GM23338 (cell line): ENCODE results near the gene RIOK2.

Experiments used
- EZH2 ChIP-seq: fragments of 200-600 bp; sonication (generic); IDR thresholded peaks from one replicate; pipeline ENCODE4 v1.8.0; 2017; ENCODE audit warnings: antibody characterized with exemption, mild to moderate bottlenecking, low read depth; ENCODE audit not compliant: unreplicated experiment
- TF ChIP-seq, protein P1 (sequence below): IDR thresholded peaks from one replicate; pipeline ENCODE4 v1.6.1; 2018; ENCODE audit warnings: antibody characterized with exemption; ENCODE audit not compliant: unreplicated experiment
- TF ChIP-seq, protein P2 (sequence below), 2 experiments: fragments of 200-600 bp in 1 of 2; sonication (generic) in 1 of 2; conservative IDR thresholded peaks; 2 replicates each; pipeline versions ENCODE4 v1.5.1 to v1.6.1; 2016 to 2017; ENCODE audit warnings: antibody characterized with exemption in 2 of 2, low read depth in 2 of 2, mild to moderate bottlenecking in 2 of 2, moderate library complexity in 1 of 2

DNA sequence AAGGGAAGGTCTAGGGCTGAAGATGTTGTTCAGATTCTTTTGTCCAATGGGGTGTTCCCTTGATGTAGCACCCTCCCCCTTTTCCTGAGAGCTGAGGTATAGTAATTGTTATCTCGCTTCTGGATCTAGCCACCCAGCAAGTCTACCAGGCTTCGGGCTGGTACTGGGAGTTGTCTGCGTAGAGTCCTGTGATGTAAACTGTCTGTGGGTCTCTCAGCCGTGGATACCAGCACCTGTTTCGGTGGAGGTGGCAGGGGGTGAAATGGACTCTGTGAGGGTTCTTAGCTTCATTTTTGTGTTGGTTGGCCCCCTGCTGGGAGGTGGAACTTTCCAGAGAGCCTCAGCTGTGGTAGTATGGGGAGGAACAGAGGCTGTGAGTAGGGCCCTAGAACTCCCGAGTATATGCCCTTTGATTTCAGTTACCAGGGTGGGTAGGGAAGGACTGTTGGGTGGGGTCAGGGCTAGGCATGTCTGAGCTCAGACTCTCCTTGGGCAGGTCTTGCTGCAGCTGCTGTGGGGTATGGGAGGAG lies 25.2 kb upstream of the RIOK2 start:
- TF ChIP-seq, protein P1, sequence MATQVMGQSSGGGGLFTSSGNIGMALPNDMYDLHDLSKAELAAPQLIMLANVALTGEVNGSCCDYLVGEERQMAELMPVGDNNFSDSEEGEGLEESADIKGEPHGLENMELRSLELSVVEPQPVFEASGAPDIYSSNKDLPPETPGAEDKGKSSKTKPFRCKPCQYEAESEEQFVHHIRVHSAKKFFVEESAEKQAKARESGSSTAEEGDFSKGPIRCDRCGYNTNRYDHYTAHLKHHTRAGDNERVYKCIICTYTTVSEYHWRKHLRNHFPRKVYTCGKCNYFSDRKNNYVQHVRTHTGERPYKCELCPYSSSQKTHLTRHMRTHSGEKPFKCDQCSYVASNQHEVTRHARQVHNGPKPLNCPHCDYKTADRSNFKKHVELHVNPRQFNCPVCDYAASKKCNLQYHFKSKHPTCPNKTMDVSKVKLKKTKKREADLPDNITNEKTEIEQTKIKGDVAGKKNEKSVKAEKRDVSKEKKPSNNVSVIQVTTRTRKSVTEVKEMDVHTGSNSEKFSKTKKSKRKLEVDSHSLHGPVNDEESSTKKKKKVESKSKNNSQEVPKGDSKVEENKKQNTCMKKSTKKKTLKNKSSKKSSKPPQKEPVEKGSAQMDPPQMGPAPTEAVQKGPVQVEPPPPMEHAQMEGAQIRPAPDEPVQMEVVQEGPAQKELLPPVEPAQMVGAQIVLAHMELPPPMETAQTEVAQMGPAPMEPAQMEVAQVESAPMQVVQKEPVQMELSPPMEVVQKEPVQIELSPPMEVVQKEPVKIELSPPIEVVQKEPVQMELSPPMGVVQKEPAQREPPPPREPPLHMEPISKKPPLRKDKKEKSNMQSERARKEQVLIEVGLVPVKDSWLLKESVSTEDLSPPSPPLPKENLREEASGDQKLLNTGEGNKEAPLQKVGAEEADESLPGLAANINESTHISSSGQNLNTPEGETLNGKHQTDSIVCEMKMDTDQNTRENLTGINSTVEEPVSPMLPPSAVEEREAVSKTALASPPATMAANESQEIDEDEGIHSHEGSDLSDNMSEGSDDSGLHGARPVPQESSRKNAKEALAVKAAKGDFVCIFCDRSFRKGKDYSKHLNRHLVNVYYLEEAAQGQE = no peak
- TF ChIP-seq, protein P2, sequence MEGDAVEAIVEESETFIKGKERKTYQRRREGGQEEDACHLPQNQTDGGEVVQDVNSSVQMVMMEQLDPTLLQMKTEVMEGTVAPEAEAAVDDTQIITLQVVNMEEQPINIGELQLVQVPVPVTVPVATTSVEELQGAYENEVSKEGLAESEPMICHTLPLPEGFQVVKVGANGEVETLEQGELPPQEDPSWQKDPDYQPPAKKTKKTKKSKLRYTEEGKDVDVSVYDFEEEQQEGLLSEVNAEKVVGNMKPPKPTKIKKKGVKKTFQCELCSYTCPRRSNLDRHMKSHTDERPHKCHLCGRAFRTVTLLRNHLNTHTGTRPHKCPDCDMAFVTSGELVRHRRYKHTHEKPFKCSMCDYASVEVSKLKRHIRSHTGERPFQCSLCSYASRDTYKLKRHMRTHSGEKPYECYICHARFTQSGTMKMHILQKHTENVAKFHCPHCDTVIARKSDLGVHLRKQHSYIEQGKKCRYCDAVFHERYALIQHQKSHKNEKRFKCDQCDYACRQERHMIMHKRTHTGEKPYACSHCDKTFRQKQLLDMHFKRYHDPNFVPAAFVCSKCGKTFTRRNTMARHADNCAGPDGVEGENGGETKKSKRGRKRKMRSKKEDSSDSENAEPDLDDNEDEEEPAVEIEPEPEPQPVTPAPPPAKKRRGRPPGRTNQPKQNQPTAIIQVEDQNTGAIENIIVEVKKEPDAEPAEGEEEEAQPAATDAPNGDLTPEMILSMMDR (conservative IDR thresholded peaks at IDR 0.05; ENCODE audit: low read depth in 2 of 2) = no peak
- no peak for TF ChIP-seq EZH2
